Central memory CD4-positive, alpha-beta T cell (primary cell): ENCODE data around the gene NPR1.
"Not testable (repeated sequence)": the region's sequence is repeated elsewhere in the genome, so short reads cannot be mapped to it uniquely, and the experiment has no call there.

Experiments
- DNase-seq: peaks from one replicate; pipeline ENCODE4 v3.0.0; 2022

Gene NPR1

GRCh38 chr1:153683854-153684253 is 5.4 kb downstream of the NPR1 start:
- no peak for DNase-seq

GRCh38 chr1:153684892-153685291 is 6.4 kb downstream of the NPR1 start:
- DNase-seq, result no peak

DNA sequence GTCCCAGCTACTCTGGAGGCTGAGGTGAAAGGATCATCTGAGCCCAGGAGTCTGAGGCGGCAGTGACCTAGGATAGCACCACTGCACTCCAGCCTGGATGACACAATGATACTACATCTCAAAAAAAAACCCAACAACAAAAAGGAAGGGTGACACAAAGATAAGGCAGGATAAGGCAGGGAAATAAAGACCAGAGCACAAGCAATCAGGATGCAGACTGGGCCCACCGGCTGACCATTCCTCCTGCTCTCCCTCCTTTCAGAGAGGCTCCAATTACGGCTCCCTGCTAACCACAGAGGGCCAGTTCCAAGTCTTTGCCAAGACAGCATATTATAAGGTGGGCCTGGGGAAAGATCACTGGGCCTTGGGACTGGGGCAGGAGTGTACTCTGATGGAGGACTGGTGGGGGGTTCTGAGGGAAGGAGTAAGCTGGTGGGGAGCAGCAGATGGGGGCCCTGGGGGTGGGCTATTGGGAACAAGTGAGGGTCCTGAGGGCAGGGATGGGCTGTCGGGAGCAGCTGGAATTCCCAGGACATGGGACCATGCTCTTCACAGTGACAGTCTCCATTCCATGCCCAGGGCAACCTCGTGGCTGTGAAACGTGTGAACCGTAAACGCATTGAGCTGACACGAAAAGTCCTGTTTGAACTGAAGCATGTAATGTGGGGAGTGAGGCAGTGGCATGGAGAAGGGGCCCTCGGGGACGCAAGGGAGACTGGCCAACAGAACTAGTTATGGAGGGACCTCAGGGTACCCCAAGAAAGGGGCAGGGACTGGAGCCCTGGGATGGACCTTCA is 7.3 kb downstream of the NPR1 start:
- no peak for DNase-seq

DNA sequence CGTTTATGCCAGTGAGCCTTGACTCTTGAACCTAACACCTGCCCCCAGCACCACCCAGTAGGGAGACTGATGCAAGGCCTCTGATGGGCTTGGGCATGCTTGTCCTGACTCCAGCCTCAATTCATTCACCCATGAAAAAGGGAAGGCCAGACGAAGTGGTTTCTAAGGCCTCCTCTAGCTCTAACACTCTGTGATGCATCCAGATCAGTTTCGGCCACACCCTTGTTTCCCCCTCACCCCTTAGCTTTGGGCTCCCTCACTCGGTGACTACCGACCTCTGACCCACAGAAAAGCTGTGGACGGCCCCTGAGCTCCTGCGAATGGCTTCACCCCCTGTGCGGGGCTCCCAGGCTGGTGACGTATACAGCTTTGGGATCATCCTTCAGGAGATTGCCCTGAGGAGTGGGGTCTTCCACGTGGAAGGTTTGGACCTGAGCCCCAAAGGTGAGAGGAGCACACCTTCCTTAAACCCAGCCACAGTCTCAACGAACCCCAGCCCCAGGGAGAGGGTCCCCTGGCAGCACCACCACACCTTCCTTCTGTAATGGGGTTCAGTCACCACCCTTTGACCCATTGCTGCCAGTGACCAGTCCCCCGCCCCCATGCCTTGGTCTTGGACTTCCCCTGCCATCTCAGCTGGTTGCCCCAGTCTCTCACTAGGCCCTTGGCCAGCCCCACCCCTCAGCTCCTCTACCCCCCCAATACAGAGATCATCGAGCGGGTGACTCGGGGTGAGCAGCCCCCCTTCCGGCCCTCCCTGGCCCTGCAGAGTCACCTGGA is 9.0 kb downstream of the NPR1 start:
- DNase-seq, result no peak

- no peak for DNase-seq
These were observed 9.8 kb downstream of the NPR1 start for GRCh38 chr1:153688276-153688675.

GRCh38 chr1:153688736-153689328 is 10.3 kb downstream of the NPR1 start:
- DNase-seq, result no peak

- DNase-seq, result no peak
These were observed 15.0 kb downstream of the NPR1 start for GRCh38 chr1:153693466-153693865.

DNA sequence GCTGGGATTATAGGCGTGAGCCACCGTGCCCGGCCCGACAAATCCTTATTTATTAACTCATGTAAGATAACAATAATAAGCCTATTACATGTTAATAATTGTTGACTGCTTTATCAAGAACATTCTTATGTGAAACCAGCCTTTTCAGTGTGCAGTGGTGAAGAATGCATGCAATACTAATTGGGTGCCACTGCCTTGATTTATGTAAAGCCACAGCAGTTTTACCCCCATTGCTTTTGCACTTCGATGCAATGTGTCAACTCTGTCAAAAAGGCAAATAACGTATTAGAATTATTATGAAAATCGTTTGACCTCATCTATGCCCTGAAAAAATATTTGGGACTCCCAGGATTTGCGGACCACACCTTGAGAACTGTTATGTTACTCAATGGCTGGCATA is 18.3 kb downstream of the NPR1 start:
- no peak for DNase-seq

DNA sequence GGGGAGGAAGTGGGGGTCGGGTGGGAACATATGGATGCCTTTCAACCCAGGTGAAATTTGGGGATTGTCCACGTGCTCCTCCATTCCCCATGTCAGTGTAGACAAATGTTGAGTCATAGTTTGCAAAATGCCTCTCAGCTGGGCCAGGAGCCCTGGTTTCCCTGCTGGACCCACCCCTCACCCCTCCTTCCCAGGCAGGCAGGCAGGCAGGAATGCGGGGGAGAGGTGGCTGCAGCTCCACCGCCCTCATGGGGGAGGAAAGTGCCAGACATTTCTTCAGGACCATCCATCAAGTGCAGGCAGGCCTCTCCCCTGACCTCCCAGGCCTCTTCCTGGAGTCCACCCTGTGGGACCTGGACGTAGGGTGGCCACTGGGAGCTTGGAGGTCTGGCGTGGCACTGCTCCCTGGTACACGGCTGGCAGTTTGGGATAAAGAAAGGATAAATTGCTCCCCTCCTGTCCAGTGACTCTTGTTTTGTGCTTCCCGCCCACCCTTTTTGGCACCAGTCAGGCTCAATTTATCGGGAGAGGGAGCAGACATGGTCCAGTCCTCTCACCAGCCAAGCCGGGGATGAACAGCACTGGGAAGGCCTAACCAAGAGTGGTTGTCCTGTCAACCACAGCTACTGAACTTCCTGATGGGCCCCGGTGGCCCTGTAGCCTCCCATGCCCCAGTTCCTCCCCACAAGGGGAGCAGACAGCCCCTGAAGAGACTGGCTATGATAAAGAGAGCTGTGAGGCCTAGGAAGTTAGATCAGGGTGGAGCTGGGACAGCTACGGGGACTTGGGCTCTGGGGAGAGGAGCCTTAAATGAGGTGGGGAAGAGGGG is 18.9 kb downstream of the NPR1 start:
- no peak for DNase-seq

DNA sequence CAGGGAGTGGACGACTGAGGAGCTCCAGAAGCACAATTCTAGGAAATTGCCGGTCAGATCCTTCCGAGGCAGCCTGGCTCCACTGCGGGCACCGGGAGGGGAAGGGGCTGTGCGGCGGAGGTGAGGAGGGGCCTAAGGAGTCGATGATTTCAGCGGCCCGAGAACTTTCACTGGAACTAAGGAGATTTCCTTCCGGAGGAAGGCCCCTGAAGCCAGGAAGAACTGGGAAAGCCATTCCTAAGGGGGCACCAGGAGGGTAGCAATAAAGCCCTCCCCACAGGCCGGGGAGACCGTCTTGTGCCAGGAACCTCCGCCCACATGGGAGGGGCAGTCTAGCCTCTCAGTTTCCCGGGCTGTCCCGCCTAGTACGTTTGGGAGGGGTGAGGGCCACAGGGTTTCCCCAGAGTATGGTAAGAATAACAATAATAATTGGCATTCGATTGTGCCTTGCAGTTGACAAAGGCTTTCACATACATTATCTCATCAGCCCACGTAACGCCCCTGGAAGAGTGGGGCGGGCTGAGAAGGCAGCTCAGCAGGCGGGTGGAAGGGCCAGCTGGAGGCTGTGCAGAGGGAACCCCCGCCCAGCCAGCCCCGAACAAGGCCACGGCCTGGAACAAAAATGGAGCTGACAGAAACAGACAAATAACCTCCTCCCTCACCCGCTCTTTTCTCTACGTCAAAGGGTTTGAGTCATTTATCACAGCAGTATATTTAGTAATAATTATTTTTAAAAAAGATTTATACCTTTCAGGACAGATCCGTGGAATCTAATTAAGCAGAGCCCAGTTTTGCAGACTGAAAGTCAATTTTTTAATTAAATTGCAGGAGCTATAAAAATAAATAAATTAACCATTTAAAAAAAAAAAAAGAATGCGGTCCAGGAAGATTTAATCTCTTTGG is 19.8 kb downstream of the NPR1 start:
- no peak for DNase-seq

DNA sequence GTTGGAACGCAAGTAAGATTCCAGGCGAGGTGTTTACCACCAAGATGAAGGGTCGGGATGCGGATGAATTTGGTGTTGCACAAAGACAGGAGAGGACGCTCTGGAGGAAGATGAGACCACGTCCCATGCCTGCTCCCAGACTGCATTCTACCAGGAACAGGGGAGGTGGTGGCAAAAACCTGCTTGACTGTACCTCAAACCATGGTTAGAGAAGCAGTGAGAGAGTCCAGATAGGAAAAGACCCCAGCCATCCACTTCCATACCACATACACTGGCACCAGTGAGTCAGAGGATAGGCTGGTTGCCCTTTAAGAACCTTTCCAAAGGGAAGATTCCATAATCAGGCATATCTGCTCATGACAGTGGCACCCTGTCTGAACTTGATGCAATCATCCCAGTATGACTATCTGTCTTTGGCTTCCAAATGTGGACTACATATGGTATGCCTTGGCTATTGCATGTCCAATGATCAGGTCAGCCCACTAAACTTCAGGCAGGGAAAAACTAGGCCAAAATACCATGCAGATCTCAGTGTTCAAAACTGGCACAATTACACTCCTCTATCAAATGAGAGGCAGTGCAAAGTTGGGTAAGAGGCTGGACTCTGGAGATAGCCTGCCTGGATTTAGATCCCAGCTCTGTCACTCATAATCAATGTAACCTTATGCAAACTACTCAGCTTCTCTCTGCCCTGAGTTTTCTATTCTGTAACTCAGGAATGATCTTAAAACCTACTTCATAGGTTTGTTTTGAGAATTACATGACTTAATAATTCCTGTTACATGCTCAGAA is 20.6 kb downstream of the NPR1 start:
- DNase-seq, result no peak

DNA sequence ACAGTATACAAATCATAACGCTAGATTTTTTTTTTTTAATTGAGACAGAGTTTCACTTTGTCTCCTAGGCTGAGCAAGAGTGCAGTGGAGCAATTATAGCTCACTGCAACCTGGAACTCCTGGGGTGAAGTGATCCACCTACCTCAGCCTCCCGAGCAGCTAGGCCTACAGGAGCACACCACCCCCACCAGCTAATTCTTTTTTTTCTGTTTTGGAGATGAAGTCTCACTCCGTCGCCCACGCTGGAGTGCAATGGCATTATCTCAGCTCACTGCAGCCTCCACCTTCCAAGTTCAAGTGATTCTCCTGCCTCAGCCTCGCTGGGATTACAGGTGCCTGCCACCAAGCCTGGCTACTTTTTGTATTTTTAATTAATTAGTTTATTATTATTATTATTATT is 21.3 kb downstream of the NPR1 start:
- no peak for DNase-seq

GRCh38 chr1:153705484-153705883 is 27.0 kb downstream of the NPR1 start:
- no peak for DNase-seq

- DNase-seq, result no peak
These were observed 32.5 kb downstream of the NPR1 start for GRCh38 chr1:153711026-153711425.

GRCh38 chr1:153716211-153716610 is 37.7 kb downstream of the NPR1 start:
- not testable (repeated sequence) for DNase-seq

- DNase-seq, result no peak
These were observed 38.8 kb downstream of the NPR1 start for GRCh38 chr1:153717330-153717729.

DNA sequence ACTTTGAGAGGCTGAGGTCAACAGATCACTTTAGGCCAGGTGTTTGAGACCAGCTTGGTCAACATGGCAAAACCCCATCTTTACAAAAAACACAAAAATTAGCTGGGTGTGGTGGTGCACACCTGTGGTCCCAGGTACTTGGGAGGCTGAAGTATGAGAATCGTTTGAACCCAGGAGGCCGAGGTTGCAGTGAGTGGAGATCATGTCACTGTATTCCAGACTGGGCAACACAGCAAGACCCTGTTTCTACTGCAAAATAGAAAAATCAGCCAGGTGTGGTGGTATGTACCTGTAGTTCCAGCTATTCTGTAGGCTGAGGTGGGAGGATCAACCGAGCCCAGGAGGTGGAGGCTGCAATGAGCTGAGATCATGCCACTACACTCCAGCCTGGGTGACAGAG is 45.2 kb downstream of the NPR1 start:
- DNase-seq, result no peak

DNA sequence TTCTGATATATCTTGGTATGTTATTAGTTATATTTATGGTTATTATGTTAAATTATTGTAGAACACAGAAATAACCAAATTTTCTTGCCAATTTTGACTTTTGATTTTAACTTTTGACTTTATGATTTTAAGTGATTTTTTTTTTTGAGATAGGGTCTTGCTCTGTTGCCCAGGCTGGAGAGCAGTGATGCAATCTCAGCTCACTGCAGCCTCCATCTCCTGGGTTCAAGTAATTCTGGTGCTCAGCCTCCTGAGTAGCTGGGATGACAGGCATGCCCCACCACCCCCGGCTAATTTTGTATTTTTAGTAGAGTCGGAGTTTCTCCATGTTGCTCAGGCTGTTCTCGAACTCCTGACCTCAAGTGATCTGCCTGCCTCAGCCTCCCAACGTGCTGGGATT is 46.1 kb downstream of the NPR1 start:
- not testable (repeated sequence) for DNase-seq

DNA sequence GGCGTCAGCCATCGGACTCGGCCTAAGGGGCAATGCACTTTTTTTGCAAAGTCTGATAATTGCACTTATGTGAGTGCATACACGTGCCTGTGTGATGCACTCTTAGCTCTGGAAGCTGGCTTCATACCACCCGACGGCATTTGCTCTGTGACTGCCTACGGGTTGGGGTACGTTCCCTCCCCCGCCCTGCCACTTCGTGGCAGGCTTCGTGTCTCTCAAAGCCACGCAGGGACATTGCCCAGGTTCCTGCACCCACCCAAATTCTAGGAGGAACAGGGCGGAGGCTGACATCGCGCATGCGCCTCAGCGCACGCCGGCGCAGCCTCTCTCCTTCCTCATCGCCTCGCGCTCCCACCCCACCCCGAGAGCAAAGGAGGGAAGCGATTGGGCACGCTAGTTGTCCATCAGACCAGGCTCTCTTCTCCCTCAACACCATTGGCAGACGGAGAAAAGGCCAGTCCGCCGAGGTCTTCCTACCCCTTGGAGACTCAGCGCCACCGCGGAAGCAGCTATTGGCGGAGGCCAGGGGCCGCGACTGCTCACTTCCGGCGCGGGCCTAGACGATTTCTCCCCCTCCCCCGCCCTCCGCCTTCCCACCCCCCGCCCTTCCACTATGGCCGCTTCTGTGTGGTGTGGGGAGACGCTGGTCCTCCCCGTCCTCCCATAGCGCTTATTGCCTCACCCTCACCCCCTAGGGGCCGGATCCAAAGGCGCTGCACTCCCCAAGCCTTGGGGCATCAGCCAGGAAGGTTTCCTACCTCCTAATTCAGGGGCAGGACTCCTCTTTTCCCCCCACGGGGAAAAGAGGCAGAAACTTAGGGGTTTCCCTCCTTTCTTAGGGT is 49.2 kb downstream of the NPR1 start, which contains the start of gene INTS3:
Gene INTS3 (plus strand): TSS at position 588 of the 842 bp plus-strand sequence. CDS start 585 bp downstream, outside the sequence.
- peak; percentile 100 for DNase-seq
